RWPE2 (cell line): ENCODE measurements around the gene LPCAT2.

Experiments used
- ATAC-seq: fragments of 200-7000 bp; cut with Tn5 transposase; 3 replicates; pipeline ENCODE4 v1.9.1; 2021; ENCODE audit warnings: low read depth
- DNase-seq: peaks from one replicate; pipeline ENCODE4 v3.0.0-alpha.2; 2020; ENCODE audit warnings: low spot score
- H3K27ac ChIP-seq: fragments of 450-650 bp; 2 replicates; pipeline ENCODE4 v1.5.1; 2017; ENCODE audit warnings: mild to moderate bottlenecking; ENCODE audit not compliant: poor library complexity, severe bottlenecking
- H3K27me3 ChIP-seq: fragments of 250-450 bp; sonication (Bioruptor Pico); 2 replicates; pipeline ENCODE4 v1.5.1; 2021; ENCODE audit warnings: mild to moderate bottlenecking, moderate library complexity; ENCODE audit not compliant: insufficient read depth, poor library complexity, severe bottlenecking
- H3K36me3 ChIP-seq: fragments of 250-450 bp; sonication (Bioruptor Pico); 2 replicates; pipeline ENCODE4 v1.5.1; 2020; ENCODE audit warnings: low read depth, mild to moderate bottlenecking, moderate library complexity
- H3K4me1 ChIP-seq: fragments of 250-450 bp; sonication (Bioruptor Pico); 2 replicates; pipeline ENCODE4 v1.5.1; 2021; ENCODE audit warnings: mild to moderate bottlenecking, moderate library complexity; ENCODE audit not compliant: insufficient read depth, poor library complexity, severe bottlenecking
- H3K4me3 ChIP-seq: fragments of 250-450 bp; sonication (Bioruptor Pico); 2 replicates; pipeline ENCODE4 v1.5.1; 2021; ENCODE audit warnings: mild to moderate bottlenecking, moderate library complexity; ENCODE audit not compliant: severe bottlenecking
- H3K9me3 ChIP-seq: fragments of 250-450 bp; sonication (Bioruptor Pico); 2 replicates; pipeline ENCODE4 v1.5.1; 2021; ENCODE audit warnings: mild to moderate bottlenecking, moderate library complexity; ENCODE audit not compliant: severe bottlenecking
- CTCF ChIP-seq: fragments of 450-650 bp; IDR thresholded peaks from one replicate; pipeline ENCODE4 v1.5.1; 2017; ENCODE audit warnings: mild to moderate bottlenecking, moderate library complexity; ENCODE audit not compliant: poor library complexity, severe bottlenecking

LPCAT2 gene

DNA sequence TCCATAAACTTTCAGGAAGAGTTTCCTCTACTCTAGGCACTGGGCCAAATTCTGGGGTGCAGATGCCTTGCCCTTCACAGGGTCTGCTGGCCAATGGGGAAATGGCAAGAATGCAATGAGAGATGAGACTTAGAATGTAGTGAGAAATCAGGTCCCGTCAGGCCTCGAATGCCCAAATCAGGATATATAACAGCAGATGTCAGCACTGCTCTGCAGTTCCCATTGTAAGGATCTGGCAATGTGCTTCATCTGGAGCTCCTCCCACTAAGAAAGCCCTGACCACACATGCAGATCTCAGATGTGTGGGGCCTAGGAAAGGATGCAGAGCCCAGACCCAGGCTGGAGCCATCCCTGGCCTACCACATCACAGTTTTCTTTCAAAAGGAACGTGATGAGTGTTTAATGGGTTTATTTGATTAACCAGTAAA lies 13.9 kb upstream of the LPCAT2 start:
- Histone ChIP-seq H3K27me3 (no peaks in the 10 kb centered on the region), H3K27ac (no peak overlapping the region), H3K4me3 (no peak overlapping the region), H3K36me3 (no peaks in the 10 kb centered on the region), H3K4me1 (peaks cover 25% of the 10 kb centered on the region), H3K9me3 (no peaks in the 10 kb centered on the region)
- peak; percentile 66 for ATAC-seq
- DNase-seq, result no peak
- peak; percentile 82 for TF ChIP-seq CTCF

DNA sequence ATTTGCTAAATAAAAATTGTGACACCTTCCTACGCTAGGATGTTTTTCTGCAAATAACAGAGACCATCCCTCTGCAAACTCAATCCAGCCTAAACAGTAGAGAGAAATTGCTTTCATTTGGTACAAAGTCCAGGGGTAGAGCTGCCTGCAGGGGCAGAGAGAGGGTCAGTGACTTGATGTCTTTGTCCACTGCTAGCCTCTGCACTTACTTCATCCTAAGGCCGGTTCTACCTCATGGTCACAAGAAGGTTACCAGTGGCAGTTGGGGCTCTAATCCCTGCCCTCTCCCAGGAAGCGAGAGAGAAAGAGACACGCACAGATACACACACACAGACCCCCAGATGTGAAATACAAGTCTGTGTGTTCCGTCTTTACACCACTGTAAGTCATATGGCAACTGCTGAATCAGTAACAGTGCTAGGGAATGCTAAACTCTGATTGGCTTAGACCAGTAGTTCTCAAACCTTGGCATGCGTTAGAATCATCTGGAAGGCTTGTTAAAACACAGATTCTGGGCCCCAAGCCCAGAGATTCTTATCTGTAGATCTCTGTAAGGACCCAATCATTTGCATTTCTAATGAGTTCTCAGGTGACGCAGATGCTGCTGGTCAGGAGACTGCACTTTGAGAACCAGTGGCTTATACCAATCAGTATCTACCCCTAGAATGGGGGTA lies 13.1 kb upstream of the LPCAT2 start:
- ATAC-seq, result no peak
- H3K36me3 ChIP-seq, result no peaks in the 10 kb centered on the region

DNA sequence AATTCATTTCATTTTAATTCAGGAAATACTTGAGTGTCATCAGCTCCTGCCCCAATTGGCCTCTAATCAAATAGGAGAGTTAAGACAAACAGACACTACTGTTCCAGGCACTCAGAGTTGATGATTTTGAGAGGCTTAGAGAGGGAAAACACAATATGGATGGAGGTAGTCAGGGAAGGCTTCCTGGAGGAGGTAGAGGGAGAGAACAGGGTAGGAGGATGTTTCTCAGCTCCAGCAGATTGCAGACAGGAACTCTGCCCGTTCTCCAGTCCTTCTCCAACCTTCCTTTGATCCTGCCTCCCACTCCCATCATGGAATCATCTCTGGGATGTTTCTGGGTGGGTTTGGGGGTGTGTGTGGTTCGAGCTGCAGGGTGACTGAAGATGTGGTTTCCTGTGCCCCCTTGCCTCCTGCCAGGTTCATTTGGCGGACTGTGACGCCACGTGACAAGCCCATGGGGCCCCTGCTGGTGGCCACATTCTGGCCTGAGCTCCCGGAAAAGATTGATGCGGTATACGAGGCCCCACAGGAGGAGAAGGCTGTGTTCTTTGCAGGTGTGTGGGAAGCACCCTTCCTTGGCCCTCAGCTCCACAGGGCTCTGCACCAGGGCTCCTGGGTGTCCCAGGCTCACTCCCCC lies 12.2 kb upstream of the LPCAT2 start:
- TF ChIP-seq CTCF, result no peak
- DNase-seq, result no peak
- no peak overlapping the region for H3K27ac ChIP-seq
- ATAC-seq, result no peak
- no peak overlapping the region for H3K4me3 ChIP-seq
- H3K27me3 ChIP-seq, result no peaks in the 10 kb centered on the region
- H3K4me1 ChIP-seq, result peaks cover 41% of the 10 kb centered on the region
- H3K36me3 ChIP-seq, result no peaks in the 10 kb centered on the region
- H3K9me3 ChIP-seq, result no peaks in the 10 kb centered on the region

More for the DNA sequence above, 13.1 kb upstream of the LPCAT2 start:
- Histone ChIP-seq H3K4me3 (no peak overlapping the region), H3K4me1 (peaks cover 32% of the 10 kb centered on the region), H3K9me3 (no peaks in the 10 kb centered on the region), H3K27me3 (no peaks in the 10 kb centered on the region), H3K27ac (no peak overlapping the region)
- DNase-seq, result no peak
- no peak for TF ChIP-seq CTCF

DNA sequence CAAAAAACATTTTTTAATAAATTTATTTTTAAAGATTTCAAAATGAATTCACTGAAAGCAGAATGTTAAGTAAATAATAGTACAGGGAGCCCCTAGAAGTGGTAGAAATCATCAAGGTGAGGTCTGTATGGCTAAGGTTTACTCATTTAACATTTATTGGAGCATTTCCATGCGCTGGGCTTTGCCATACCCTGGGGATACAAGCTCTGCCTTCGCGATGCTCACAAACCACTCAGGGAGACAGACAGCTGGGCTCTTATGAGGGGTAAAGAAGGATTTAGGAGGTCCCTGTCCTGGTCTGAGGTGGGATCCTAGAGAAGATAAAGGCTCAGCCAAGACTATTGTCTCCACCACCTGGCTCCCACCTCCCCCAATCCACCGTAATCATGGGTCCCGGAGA lies 11.3 kb upstream of the LPCAT2 start:
- no peak for TF ChIP-seq CTCF
- Histone ChIP-seq H3K4me1 (peaks cover 50% of the 10 kb centered on the region), H3K27ac (peak overlapping the region; percentile 93), H3K9me3 (no peaks in the 10 kb centered on the region), H3K27me3 (no peaks in the 10 kb centered on the region), H3K36me3 (no peaks in the 10 kb centered on the region), H3K4me3 (no peak overlapping the region)
- DNase-seq, result no peak
- no peak for ATAC-seq

GRCh38 chr16:55498101-55498500 lies 10.8 kb upstream of the LPCAT2 start:
- no peaks in the 10 kb centered on the region for H3K9me3 ChIP-seq
- H3K4me3 ChIP-seq, result no peak overlapping the region
- DNase-seq (no peak), ATAC-seq (no peak)
- H3K27me3 ChIP-seq, result no peaks in the 10 kb centered on the region
- H3K27ac ChIP-seq, result peak overlapping the region; percentile 93
- peaks cover 56% of the 10 kb centered on the region for H3K4me1 ChIP-seq
- no peak for TF ChIP-seq CTCF
- no peaks in the 10 kb centered on the region for H3K36me3 ChIP-seq
